SK-N-DZ (cell line): ENCODE measurements around the gene HOMER3. TPM values are rescaled to one million over a fixed set of nuclear protein-coding genes. Genes with fewer than 3 reads are reported as not detected.
A peak's percentile ranks its signal among the peaks of the same experiment; 100 is the strongest.

Experiments used
- DNase-seq: peaks from one replicate; pipeline ENCODE4 v3.0.0-alpha.2; 2015; ENCODE audit warnings: low spot score
- polyA plus RNA-seq, 2 experiments: library from polyadenylated mRNA; depleted of rRNA; stranded (reverse); fragments of >200 nt; gene quantifications; 2 replicates each; pipeline ENCODE4 v1.2.3, GENCODE V29; 2014

HOMER3 gene
- polyA plus RNA-seq (2014; cell fraction: cytosol; rRNA removed) = 39.8 and 69.9 TPM in 2 replicates
- 89.5 and 131 TPM in 2 replicates for polyA plus RNA-seq (2014; cell fraction: nucleus; rRNA removed)

DNA sequence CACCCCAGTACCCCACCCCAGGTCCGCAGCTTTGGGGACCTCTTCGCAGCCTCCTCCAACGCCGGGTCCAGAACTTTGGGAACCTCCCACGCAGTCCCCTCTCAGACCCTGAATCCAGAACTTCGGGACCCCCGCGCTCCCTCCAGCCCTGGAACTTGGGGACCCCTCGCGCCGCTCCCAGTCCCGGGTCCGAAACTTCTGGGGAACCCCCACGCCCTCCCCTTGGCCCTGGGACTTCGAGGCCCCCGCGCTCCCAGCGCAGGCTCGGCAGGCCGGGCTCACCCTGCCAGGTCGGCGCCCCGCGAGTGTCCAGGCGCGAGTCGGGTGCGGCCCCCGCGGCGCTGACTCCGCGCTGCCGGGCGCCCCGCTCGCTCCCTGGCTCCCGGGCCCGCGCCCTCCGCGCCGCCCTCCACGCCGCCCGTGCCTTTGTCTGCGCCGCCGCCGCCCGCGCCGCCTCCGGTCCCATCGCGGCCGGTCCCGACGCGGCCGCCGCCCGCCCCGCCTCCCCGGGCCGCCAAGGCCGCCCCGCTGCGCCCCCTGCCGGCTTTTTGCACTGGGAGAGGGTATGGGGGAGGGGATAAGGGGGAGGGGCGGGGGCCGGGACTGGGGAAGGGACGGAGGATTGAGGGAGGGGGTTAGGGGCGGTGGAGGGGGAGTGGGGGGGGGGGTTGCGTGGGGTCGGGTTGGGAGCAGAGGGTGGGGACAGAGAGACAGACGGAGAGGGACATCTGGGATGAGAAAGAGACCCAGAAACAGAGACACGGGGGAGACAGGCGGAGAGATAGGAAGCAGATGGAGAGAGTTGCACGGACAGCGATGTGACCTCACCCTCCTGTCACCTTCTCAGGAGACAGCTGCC is at the start of gene HOMER3:
HOMER3 (minus strand) TSS at position 449 of the 859 bp plus-strand sequence. CDS start 2,235 bp downstream, outside the sequence.
- DNase-seq = peak; percentile 41

GRCh38 chr19:18990128-18990708 is 49.2 kb upstream of the HOMER3 start:
- DNase-seq = no peak

GRCh38 chr19:18989316-18989715 is 48.3 kb upstream of the HOMER3 start:
- no peak for DNase-seq

GRCh38 chr19:18987456-18987855 is 46.4 kb upstream of the HOMER3 start:
- DNase-seq = no peak

GRCh38 chr19:18985257-18985656 is 44.2 kb upstream of the HOMER3 start:
- DNase-seq = no peak

GRCh38 chr19:18984251-18984650 is 43.2 kb upstream of the HOMER3 start:
- DNase-seq = no peak

DNA sequence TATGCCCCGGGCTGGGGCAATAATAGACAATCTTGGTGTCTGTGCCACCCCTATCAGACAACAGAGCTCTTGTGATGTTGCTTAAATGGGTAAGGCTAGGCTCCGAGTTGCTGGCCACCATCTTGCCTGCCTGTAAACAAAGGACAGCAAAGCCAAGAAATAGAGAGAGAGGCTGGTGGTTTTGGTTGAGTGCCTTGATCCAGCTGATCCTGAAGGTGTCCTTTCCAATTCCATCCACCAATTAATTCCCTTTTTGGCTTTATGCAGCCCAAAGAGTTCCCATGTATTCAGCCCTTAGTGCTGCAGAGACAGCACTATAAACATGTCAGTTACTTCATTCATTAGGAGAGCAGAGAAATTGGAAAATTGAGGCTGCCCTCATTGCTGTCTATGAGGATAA is 41.7 kb upstream of the HOMER3 start:
- no peak for DNase-seq

DNA sequence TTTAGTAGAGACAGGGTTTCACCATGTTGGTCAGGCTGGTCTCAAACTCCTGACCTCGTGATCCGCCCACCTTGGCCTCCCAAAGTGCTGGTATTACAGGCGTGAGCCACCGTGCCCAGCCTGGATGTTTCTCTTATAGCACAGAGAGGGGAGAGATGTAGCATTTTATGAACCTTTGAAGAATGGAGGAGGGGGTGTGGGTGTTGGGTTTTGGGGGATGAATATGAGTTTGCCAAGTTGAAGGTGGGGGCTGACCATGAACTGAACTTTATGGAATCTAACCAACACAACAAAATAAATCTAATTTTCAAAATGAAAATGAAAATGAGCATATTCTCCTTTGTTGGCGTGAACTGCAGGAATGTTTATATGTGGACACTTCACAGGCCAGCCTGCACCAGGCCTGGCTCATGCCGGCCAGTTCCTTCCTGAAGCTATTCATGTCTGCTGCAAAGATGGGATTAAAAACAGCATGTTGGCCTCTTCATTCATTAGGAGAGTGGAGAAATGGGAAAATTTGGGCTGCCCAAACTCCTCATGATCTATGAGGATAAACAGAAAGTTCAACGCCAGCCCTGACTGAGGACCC is 39.5 kb upstream of the HOMER3 start:
- DNase-seq = no peak

DNA sequence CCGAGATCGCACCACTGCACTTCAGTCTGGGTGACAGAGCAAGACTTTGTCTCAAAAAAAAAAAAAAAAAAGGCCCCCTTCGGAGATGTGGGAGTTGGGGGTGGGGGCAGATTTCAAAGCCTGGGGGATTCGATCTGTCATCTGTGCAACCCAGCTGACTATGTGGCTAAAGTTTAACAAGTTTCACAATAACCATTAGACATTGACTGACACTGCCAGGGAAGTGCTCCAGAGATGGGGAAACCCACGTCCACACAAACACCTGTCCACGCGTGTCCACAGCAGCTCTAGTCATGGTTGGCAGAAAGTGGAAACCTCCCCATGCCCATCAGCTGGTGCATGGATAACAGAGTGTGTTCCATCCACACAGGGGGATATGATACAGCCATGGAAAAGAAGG is 37.6 kb upstream of the HOMER3 start:
- DNase-seq = no peak

DNA sequence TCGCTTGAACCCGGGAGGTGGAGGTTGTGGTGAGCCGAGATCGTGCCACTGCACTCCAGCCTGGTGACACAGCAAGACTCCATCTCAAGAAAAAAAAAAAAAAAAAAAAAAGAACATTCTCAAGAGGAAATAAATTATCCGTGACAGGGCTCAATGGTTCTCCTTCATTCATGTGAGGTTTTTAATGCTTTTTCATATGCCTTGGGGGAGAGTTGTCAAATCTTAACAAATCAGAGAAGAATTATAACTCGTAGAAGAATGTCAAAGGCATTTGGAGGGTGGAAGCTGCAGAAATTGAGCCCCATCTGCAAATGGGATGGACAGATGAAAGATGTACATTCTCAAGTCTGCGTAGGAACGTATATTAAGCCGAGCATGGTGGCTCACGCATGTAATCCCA is 34.9 kb upstream of the HOMER3 start:
- DNase-seq = no peak

- DNase-seq = no peak
Observed at GRCh38 chr19:18975011-18975410, 34.0 kb upstream of the HOMER3 start.

DNA sequence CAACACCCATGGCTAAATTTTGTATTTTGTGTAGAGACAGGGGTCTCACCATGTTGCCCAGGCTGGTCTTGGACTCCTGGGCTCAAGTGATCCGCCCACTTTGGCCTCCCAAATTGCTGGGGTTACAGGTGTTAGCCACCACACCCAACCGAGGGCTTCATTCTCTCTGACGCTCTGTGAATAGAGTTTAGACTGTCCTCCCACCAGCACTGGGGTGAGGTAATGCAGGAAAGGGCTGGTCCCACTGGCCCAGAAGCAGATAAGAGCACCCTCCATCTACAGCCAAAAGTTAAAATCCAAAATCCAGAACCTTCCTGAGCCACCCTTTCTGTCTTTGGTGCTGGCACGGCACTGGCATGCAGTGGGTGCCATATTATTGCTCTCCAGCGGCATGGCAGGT is 31.8 kb upstream of the HOMER3 start:
- no peak for DNase-seq

- no peak for DNase-seq
Observed at GRCh38 chr19:18972301-18972811, 31.3 kb upstream of the HOMER3 start.

DNA sequence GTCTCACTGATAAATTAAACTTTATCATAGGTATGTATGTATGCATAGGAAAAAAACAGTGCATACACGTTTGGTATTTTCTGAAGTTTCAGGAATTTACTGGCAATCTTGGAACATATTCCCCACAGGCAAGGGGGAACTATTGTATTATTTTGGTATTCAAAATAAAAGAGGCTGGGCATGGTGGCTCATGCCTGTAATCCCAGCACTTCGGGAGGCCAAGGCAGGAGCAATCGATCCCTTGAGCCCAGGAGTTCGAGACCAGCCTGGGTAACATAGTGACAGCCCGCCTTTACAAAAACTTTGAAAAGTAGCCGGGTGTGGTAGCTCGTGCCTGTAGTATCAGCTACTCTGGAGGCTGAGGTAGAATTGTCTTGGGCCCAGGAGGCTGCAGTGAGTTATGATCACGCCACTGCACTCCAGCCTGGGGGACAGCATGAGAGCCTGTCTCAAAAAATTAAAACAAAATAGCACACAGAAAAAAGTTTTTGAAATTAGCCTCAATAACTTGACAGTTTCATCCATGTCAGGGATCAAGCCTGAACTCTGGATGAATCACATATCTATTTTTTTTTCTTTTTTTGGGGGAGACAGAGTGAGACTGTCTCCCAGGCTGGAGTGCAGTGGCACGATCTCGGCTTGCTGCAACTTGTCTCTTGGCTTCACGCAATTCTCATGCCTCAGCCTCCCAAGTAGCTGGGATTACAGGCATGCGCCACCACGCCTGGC is 29.1 kb upstream of the HOMER3 start:
- DNase-seq = no peak

DNA sequence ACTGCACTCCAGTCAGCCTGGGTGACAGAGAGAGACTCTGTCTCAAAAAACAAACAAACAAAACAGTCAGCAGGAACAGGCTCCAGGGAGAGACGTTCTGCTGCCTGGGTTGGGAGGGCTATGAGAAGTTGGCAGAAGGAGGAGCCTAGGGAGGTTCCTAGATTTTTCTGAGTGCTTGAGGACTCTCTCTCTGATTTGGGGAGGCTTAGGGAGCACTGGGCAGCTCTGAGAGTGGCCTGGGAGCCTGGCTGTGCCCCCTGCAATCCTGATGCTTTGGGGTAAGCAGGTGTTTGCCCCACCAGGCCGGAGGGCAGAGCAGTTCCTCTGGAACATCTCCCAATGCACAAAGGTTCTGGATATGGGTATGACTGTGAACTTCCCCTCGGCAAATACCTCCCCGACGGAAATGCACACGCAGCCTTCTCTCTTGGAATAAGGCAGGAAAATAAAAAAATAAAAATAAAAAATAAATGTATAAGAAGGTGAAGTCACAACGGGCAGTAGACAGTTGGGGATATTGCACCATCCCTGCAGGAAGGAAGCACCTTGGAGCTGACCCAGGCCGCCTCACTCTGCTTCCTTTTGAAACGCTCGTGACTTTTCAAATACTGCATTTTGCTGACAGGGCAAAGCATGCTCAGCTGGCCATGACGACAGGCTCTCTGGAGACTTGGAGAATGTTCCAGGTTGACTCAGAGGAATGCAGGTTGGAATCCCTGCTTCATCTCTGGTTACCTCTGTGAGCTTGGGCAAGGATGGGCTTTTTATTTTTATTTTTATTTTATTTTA is 26.5 kb upstream of the HOMER3 start:
- no peak for DNase-seq

- no peak for DNase-seq
Observed at GRCh38 chr19:18966307-18966706, 25.3 kb upstream of the HOMER3 start.

DNA sequence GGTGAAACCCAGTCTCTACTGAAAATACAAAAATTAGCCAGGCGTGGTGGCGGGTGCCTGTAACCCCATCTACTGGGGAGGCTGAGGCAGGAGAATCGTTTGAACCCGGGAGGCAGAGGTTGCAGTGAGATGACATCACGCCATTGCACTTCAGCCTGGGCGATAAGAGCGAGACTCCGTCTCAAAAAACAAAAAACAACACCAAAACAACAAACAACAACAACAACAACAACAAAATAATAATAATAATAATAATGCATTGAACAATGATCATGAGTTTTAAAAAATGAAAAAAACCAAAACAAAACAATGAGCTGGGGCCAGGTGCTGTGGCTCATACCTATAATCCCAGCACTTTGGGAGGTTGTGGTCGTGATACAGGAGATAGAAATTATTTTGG is 23.1 kb upstream of the HOMER3 start:
- no peak for DNase-seq

DNA sequence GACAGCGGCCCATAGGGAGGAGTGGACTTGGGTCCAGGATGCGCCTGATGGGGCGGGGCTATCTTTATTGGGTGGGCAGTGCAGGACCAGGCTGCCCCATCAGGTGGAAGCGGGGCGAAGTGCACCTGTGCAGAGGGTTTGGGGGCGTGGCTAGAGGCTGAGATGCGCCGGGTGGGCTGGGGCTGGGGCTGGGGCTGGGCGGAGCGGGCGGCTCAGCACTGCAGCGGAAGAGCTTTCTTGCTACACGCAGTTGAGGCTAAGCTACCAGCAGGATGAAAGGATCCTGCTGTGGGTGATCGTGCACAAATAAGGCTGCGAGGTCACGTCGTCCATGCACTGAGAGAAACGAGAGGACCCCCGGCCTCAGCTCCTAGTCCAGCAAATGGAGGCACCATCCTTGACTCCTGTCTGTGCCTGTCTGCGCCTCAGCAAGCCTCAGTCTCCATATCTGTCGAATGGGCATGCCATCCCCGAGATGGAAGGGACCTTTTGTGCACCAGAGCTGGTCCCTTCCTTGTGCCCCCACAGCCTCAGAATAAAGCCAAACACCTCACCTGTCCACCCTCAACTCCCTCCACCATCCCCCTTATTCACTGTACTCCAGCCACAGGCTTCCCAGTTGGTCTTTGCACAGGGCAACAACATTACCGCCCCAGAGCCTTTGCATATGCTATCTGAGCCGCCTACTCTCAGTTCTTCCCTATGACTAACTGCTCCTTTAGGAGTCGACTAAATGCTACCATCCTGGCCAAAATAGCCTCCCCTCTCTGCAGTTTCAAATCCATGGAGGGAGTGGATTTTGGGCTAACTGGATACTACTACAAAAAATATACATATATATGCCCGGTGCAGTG is 21.0 kb upstream of the HOMER3 start:
- DNase-seq = no peak

DNA sequence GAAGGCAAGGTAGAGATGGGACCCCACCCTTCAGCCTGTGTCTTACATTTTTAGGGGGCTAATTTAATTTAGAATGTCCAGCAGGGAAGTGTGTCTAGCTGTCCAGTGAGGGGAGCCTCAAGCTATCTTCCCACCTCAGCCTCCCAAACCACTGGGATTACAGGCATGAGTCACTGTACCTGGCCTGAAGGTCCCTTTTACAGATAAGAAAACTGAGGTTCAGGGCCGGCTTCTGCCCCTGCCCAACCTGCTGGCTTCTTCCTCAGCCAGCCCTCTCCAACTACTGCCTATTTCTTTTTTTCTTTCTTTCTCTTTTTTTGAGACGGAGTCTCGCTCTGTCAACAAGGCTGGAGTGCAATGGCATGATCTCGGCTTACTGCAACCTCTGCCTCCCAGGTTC is 19.4 kb upstream of the HOMER3 start:
- DNase-seq = no peak

GRCh38 chr19:18955042-18955441 is 14.0 kb upstream of the HOMER3 start:
- DNase-seq = no peak
